ENCODE measurements around the gene SSTR3. TPM values are rescaled to one million over a fixed set of nuclear protein-coding genes. Genes with fewer than 3 reads are reported as not detected.
A peak's percentile ranks its signal among the peaks of the same experiment; 100 is the strongest.

The SSTR3 gene
- total and polyA plus RNA-seq, 10 of the 15 experiments (the other 5 are each of a cell fraction or from before 2014, with no cell fraction given): 0.03 to 4.5 (median 2.4) TPM

GRCh38 chr22:37220543-37220981, 8.3 kb upstream of the SSTR3 start:
- no peak for DNase-seq (ENCODE audit: low read depth, low spot score)
- TF ChIP-seq ZNF274 (IDR thresholded peaks at IDR 0.05; ENCODE audit: insufficient read depth, insufficient read length) (no peak), ETV6 (conservative IDR thresholded peaks at IDR 0.05 in 1 of 2, IDR thresholded peaks at IDR 0.05 in 1 of 2; ENCODE audit: borderline replicate concordance in 1 of 2, low read depth in 1 of 2) (no peak), TAF1 (IDR thresholded peaks at IDR 0.05; ENCODE audit: borderline replicate concordance, low read depth, low read length) (peak; percentile 50; the same call in 1 of the 2 replicates), DPF2 (IDR thresholded peaks at IDR 0.05) (no peak), IRF5 (IDR thresholded peaks at IDR 0.05; ENCODE audit: borderline replicate concordance) (peak; percentile 49), USF1 (IDR thresholded peaks at IDR 0.05; ENCODE audit: borderline replicate concordance, extremely low read length, insufficient read depth, low read depth, low read length) (no peak), RAD51 (IDR thresholded peaks at IDR 0.05) (peak; percentile 19; the same call in 1 of the 2 replicates), SREBF1 (IDR thresholded peaks at IDR 0.05; ENCODE audit: low read length) (no peak), CBFB (IDR thresholded peaks at IDR 0.05; ENCODE audit: low read depth) (0 out of 2 replicates have a peak, but pooled peaks have one; percentile 53), RUNX3 (IDR thresholded peaks at IDR 0.05; ENCODE audit: low read length) (no peak; the same call in 1 of the 2 replicates), EGR1 (IDR thresholded peaks at IDR 0.05; ENCODE audit: borderline replicate concordance in 1 of 2, low read depth in 2 of 2, low read length in 2 of 2) (no peak), NFIC (IDR thresholded peaks at IDR 0.05; ENCODE audit: low read depth, low read length) (no peak), BCL11A (IDR thresholded peaks at IDR 0.05; ENCODE audit: low read depth, low read length) (no peak), SPI1 (IDR thresholded peaks at IDR 0.05; ENCODE audit: borderline replicate concordance, insufficient read depth, low read depth, low read length) (peak; percentile 5; the same call in 1 of the 2 replicates), IKZF1 (conservative IDR thresholded peaks at IDR 0.05) (peak; percentile 51; the same call in 1 of the 2 replicates), SMAD5 (IDR thresholded peaks at IDR 0.05; ENCODE audit: low read depth) (peak; percentile 56; the same call in 1 of the 2 replicates), MLLT1 (IDR thresholded peaks at IDR 0.05) (0 out of 2 replicates have a peak, but pooled peaks have one; percentile 11), MTA3 (IDR thresholded peaks at IDR 0.05; ENCODE audit: borderline replicate concordance, low read length) (no peak), POLR2A (IDR thresholded peaks at IDR 0.05; ENCODE audit: low read depth, low read length) (peak; percentile 67), GABPA (IDR thresholded peaks at IDR 0.05; ENCODE audit: low read depth) (no peak), ZBED1 (IDR thresholded peaks at IDR 0.05; ENCODE audit: borderline replicate concordance) (no peak), SP1 (IDR thresholded peaks at IDR 0.05; ENCODE audit: low read depth, low read length) (no peak), TCF12 (IDR thresholded peaks at IDR 0.05; ENCODE audit: low read depth, low read length) (no peak)

More at GRCh38 chr22:37220543-37220981, 8.3 kb upstream of the SSTR3 start:
- ChIA-PET CTCF (interaction anchor here (2.4 to 8.1 kb wide), 5 partner anchors 9 to 57 kb away, joined by 17 to 111 read pairs (median 59); partner anchors contain the start of gene RAC2), RAD21 (ENCODE audit: unreplicated experiment) (interaction anchor here (1.5 to 11.8 kb wide), 6 partner anchors 9 to 58 kb away, joined by 8 to 196 read pairs (median 31); partner anchors contain the start of gene RAC2), SMC1A (ENCODE audit: uncharacterized antibody, unreplicated experiment) (interaction anchor here (1.8 to 6.7 kb wide), 6 partner anchors 10 to 59 kb away, joined by 5 to 109 read pairs (median 68); partner anchors contain the start of gene RAC2), POLR2A (interaction anchor here (1.3 to 11.6 kb wide), 5 partner anchors 9 to 71 kb away, joined by 4 to 246 read pairs (median 34); partner anchors contain the start of genes IL2RB and RAC2)
- no TSS peak for BruUV-seq (replicated peaks)
- in situ Hi-C loops (cut with MboI) (loop anchor here (25.0 kb wide), 1 partner anchor 1833 kb away; the partner anchor contains the start of gene HMOX1), intact Hi-C loops (cut with micrococcal nuclease; ENCODE audit: unreplicated experiment) (no loop called here)
- FAIRE-seq (no peak), ATAC-seq (no peak)
- peaks cover 4% of the 10 kb centered on the region; the same call in 2 of the 3 replicates for H3K9me3 ChIP-seq (replicated peaks; ENCODE audit: control insufficient read depth, insufficient read depth, low read length)
- peak overlapping the region; percentile 99 for H3K27ac ChIP-seq (ENCODE audit: control insufficient read depth, insufficient read depth)
- peak overlapping the region; percentile 80 for H3K4me3 ChIP-seq
- no peaks in the 10 kb centered on the region for H4K20me1 ChIP-seq (ENCODE audit: control insufficient read depth, insufficient read depth)
- 0% methylated on average over 4 of the region's 4 CpGs for WGBS (ENCODE audit: insufficient coverage, insufficient replicate concordance, low lambda C conversion rate, missing lambda C conversion rate)
- H2AFZ ChIP-seq (ENCODE audit: control insufficient read depth, low read depth, low read length): peak overlapping the region; percentile 54; the same call in 1 of the 2 replicates
- H3K79me2 ChIP-seq (ENCODE audit: control insufficient read depth, insufficient read depth, low read length): peaks cover 26% of the 10 kb centered on the region
- H3K9ac ChIP-seq (ENCODE audit: control insufficient read depth, insufficient read depth, low read length): peak overlapping the region; percentile 92
- H3K4me1 ChIP-seq (ENCODE audit: control insufficient read depth, insufficient read depth, low read length): peaks cover 76% of the 10 kb centered on the region
- H3K4me2 ChIP-seq (ENCODE audit: control insufficient read depth, insufficient read depth): peak overlapping the region; percentile 93
- H3K36me3 ChIP-seq (ENCODE audit: control insufficient read depth in 2 of 2, insufficient read depth in 2 of 2, low read length in 1 of 2): peaks cover 5 to 10% of the 10 kb centered on the region in 2 experiments
- no peaks in the 10 kb centered on the region for H3K27me3 ChIP-seq (replicated peaks in 1 of 2; ENCODE audit: control insufficient read depth in 2 of 2, insufficient read depth in 2 of 2, low read length in 1 of 2)

Measured in GM12878 (cell line).